Activated CD8-positive, alpha-beta memory T cell treated with anti-CD3 and anti-CD28 coated beads for 1 hour (primary cell): ENCODE results near the gene CTNNA1.

Source experiments
- DNase-seq, 2 donors: peaks; one replicate each; pipeline ENCODE4 v3.0.0-alpha.2; 2020; ENCODE audit warnings: low read depth in 1 of 2; ENCODE audit errors: extremely low read depth in 1 of 2

CTNNA1 gene

DNA sequence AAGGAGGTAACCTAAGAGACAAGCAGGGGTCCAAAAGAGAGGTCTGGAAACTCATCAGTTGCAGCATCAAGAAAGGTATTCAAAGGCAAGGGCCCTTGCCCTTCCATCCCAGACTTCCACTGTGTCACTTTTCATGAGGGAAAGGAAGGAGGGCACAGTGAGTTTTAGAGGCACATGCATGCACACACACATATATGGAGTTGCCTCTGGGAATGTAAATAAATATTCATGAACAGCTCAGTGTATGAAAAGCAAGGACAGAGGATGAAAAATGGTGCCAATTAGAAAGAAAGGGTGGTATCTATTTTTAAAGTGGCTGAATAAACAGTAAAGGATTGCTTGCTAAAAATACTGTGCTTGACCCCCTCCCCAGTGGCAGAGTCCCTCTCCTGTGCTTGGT is 227.2 kb downstream of the CTNNA1 start:
- no peak for DNase-seq

DNA sequence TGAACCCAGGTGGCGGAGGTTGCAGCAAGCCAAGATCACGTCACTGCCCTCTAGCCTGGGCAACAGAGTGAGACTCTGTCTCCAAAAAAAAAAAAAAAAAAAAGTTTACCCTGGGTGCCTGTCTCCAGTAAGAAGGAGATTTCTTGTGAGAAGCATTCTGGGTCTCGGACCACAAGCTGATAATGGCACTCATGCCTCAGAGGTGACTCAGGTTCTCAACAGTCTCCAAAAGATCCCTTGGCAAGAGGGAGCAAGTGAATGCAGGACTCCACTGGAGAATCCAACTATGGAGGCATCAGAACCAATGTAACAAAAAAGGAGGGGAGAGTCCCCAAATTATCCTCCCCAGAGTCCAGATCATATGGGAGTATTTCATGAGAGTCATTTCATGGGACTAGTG is 227.9 kb downstream of the CTNNA1 start:
- no peak for DNase-seq

DNA sequence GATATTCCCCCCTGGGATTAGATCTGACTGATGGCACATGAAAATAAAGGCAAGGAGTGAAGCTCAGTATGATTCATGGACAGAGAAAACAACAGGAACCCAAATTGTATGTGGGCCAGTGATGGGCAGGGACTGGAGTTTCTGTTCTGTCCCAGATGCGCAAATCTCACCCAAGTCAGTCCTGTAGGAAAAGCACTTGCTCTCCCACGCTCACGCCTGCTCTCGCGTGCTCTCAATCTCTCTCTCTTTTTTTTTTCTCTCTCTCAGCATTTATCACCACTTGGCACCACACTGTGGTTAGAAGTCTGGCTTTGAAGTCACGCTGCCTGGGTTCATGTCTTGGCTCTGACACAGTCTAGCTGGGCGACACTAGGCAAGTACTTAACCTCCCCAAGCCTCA is 228.4 kb downstream of the CTNNA1 start:
- DNase-seq: no peak

DNA sequence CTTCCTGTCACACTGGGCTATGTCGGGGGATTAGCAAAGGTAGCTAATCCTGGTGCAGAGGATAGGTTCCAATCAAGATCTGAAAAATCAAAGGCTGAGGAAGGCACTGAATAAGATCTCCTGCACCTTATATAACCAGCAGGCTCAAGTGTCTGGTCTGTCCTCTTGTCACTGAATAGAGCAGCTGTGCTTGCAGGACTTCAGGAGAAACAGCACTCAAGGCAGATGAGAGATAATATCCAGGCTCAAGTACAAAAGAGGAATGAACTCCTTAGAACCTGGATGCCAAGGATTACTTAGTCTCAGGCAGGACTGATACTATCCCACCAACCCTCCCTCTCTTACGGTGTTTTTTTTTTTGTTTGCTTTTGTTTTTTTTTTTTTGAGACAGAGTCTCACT is 230.8 kb downstream of the CTNNA1 start:
- DNase-seq: no peak
